HepG2 (cell line): ENCODE measurements around the gene ELL3. TPM values are rescaled to one million over a fixed set of nuclear protein-coding genes. Genes with fewer than 3 reads are reported as not detected.
A peak's percentile ranks its signal among the peaks of the same experiment; 100 is the strongest.

ENCODE experiments used
- ARNT2 ChIP-seq: sonication (generic); formaldehyde crosslinking; IDR thresholded peaks from 2 replicates; pipeline ENCODE4 v1.8.0; 2022; ENCODE audit warnings: mild to moderate bottlenecking, low read depth, missing genetic modification reagents, moderate library complexity
- CBX1 ChIP-seq: IDR thresholded peaks from one replicate; pipeline ENCODE4 v1.6.1; 2016; ENCODE audit warnings: antibody characterized with exemption, low read depth
- HMG20B ChIP-seq: conservative IDR thresholded peaks from 2 replicates; pipeline ENCODE4 v1.6.1; 2016; ENCODE audit warnings: missing genetic modification reagents, missing compliant biosample characterization
- IKZF5 ChIP-seq: IDR thresholded peaks from 2 replicates; pipeline ENCODE4 v1.6.1; 2018; ENCODE audit warnings: missing genetic modification reagents, mild to moderate bottlenecking, missing compliant biosample characterization
- IRF2 ChIP-seq: IDR thresholded peaks from 2 replicates; pipeline ENCODE4 v1.6.1; 2018; ENCODE audit warnings: missing genetic modification reagents, missing compliant biosample characterization
- MEIS2 ChIP-seq: sonication (generic); formaldehyde crosslinking; IDR thresholded peaks from 2 replicates; pipeline ENCODE4 v1.9.0; 2021; ENCODE audit warnings: mild to moderate bottlenecking, missing genetic modification reagents
- PPARG ChIP-seq: conservative IDR thresholded peaks from 2 replicates; pipeline ENCODE4 v1.6.1; 2016; ENCODE audit warnings: missing biosample characterization, missing genetic modification reagents
- RFX3 ChIP-seq: IDR thresholded peaks from 2 replicates; pipeline ENCODE4 v1.6.1; 2016; ENCODE audit warnings: missing biosample characterization, missing genetic modification reagents
- SAP130 ChIP-seq: IDR thresholded peaks from 2 replicates; pipeline ENCODE4 v1.6.1; 2016; ENCODE audit warnings: low read depth
- TFE3 ChIP-seq: IDR thresholded peaks from 2 replicates; pipeline ENCODE4 v1.6.1; 2016
- TMF1 ChIP-seq: sonication (generic); formaldehyde crosslinking; IDR thresholded peaks from 2 replicates; pipeline ENCODE4 v1.8.1; 2022; ENCODE audit warnings: low read depth, missing genetic modification reagents
- ZBTB20 ChIP-seq: sonication (generic); formaldehyde crosslinking; IDR thresholded peaks from 2 replicates; pipeline ENCODE4 v1.8.1; 2023; ENCODE audit warnings: missing genetic modification reagents, low read depth, mild to moderate bottlenecking, borderline replicate concordance
- ZNF101 ChIP-seq: sonication (generic); formaldehyde crosslinking; IDR thresholded peaks from 2 replicates; pipeline ENCODE4 v1.4.0; 2020; ENCODE audit warnings: mild to moderate bottlenecking, low read depth, missing genetic modification reagents, borderline replicate concordance
- ZNF3 ChIP-seq: IDR thresholded peaks from 2 replicates; pipeline ENCODE4 v1.7.0; 2017; ENCODE audit warnings: inconsistent platforms
- ZNF343 ChIP-seq: sonication (generic); formaldehyde crosslinking; IDR thresholded peaks from 2 replicates; pipeline ENCODE4 v1.4.0; 2020; ENCODE audit warnings: mild to moderate bottlenecking, missing genetic modification reagents
- ZNF446 ChIP-seq: sonication (generic); formaldehyde crosslinking; IDR thresholded peaks from 2 replicates; pipeline ENCODE4 v1.5.0; 2020; ENCODE audit warnings: mild to moderate bottlenecking, missing genetic modification reagents
- ZNF556 ChIP-seq: sonication (generic); formaldehyde crosslinking; IDR thresholded peaks from 2 replicates; pipeline ENCODE4 v1.4.0; 2020; ENCODE audit warnings: mild to moderate bottlenecking, missing genetic modification reagents, borderline replicate concordance
- ZNF670 ChIP-seq: sonication (generic); formaldehyde crosslinking; IDR thresholded peaks from 2 replicates; pipeline ENCODE4 v1.8.0; 2022; ENCODE audit warnings: mild to moderate bottlenecking, missing genetic modification reagents, borderline replicate concordance
- ZNF790 ChIP-seq: sonication (generic); formaldehyde crosslinking; IDR thresholded peaks from 2 replicates; pipeline ENCODE4 v1.8.0; 2022; ENCODE audit warnings: missing genetic modification reagents, mild to moderate bottlenecking, borderline replicate concordance
- polyA plus RNA-seq, 8 experiments: library from polyadenylated mRNA; depleted of rRNA in 3 of 8; stranded (reverse) in 7 of 8; unstranded in 1 of 8; fragments of >200 nt; fragmentation: Illumina TruSeq in 4 of 8; extraction: Trizol in 4 of 8; gene quantifications; 2 replicates each; pipeline versions ENCODE4 v1.2.1 to v1.2.3, GENCODE V29; 2011 to 2016; ENCODE audit warnings: low read depth in 4 of 8, missing spikeins in 1 of 8, mixed read lengths in 1 of 8; ENCODE audit not compliant: insufficient read depth in 1 of 8
- total RNA-seq, 5 experiments: library from RNA; depleted of rRNA; stranded (reverse); fragments of >200 nt; fragmentation: Illumina TruSeq; extraction: Trizol; gene quantifications; 2 replicates each; pipeline ENCODE4 v1.2.3, GENCODE V29; 2016; ENCODE audit warnings: low read depth in 1 of 5
- TF ChIP-seq, protein P1 (sequence below): sonication (generic); formaldehyde crosslinking; IDR thresholded peaks from 2 replicates; pipeline ENCODE4 v1.4.0; 2020; ENCODE audit warnings: missing genetic modification reagents
- TF ChIP-seq, protein P2 (sequence below): IDR thresholded peaks from 2 replicates; pipeline ENCODE4 v1.6.1; 2016; ENCODE audit warnings: control low read depth
- TF ChIP-seq, protein P3 (sequence below): sonication (generic); formaldehyde crosslinking; IDR thresholded peaks from 2 replicates; pipeline ENCODE4 v1.4.0; 2020; ENCODE audit warnings: missing genetic modification reagents

The ELL3 gene
- total and polyA plus RNA-seq, 2 of the 13 experiments (the other 11 are each of a cell fraction or from before 2014, with no cell fraction given), result 6.1 to 8.8 TPM

DNA sequence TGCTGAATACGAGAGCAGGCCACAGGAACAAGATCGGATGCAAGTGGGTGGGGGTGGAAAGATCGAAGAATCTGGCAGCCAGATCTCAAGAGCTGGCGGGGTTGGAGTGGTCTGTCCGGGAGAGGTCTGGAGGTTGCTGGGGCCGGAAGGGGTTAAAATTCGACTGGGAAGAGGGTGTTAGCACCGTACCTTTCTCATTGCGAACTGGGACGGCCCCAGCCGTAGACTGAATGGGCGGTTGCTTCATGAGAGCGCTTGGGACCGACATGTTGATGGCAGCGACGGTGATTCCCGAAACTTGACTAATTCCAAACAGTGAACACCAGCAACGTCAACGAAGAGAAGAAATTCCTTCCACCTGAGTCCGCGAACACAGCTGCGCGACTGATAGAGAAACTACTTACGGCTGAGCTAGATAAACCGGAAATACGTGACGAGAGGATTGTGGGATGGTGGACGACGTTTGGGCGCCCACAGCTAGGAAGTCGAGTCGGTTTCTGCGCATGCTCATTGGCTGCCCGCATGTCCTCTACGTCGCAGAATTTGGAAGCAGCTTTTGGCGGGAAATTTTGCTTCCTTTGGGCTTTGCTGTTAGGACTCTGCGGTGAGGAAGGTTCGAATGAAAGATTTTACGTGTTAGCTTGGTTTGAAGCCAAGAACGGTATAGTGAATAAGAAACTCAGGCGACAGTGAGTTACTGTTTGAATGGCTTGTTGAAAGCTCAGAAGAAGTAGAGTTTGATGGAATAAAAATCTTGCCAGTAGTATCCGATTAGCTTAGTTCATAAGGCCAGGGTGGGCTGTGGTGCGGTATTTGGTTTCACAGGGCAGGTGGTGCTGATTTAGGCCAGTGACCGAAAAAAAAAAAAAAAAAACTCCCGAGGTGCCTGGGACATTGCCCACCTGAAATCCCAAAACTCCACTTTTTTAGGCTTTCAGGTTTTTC is 47.8 kb upstream of the ELL3 start, which contains the start of gene MFAP1 (continued):
- TF ChIP-seq MEIS2 (CRISPR knock-in tag) (no peak), ARNT2 (CRISPR knock-in tag) (peak; percentile 69), ZNF556 (no peak), TFE3 (CRISPR knock-in tag) (no peak), PPARG (no peak), ZBTB20 (peak; percentile 80; the same call in 1 of the 2 replicates), SAP130 (peak; percentile 98), ZNF343 (CRISPR knock-in tag) (no peak), ZNF790 (CRISPR knock-in tag) (no peak), ZNF3 (CRISPR knock-in tag) (no peak), IRF2 (CRISPR knock-in tag) (peak; percentile 81), IKZF5 (CRISPR knock-in tag) (peak; percentile 83; the same call in 1 of the 2 replicates), RFX3 (no peak), ZNF446 (CRISPR knock-in tag) (no peak), ZNF670 (CRISPR knock-in tag) (peak; percentile 52; the same call in 1 of the 2 replicates), TMF1 (CRISPR knock-in tag) (peak; percentile 62; the same call in 1 of the 2 replicates), HMG20B (no peak), CBX1 (no peak), ZNF101 (CRISPR knock-in tag) (no peak)
- TF ChIP-seq, protein P1, sequence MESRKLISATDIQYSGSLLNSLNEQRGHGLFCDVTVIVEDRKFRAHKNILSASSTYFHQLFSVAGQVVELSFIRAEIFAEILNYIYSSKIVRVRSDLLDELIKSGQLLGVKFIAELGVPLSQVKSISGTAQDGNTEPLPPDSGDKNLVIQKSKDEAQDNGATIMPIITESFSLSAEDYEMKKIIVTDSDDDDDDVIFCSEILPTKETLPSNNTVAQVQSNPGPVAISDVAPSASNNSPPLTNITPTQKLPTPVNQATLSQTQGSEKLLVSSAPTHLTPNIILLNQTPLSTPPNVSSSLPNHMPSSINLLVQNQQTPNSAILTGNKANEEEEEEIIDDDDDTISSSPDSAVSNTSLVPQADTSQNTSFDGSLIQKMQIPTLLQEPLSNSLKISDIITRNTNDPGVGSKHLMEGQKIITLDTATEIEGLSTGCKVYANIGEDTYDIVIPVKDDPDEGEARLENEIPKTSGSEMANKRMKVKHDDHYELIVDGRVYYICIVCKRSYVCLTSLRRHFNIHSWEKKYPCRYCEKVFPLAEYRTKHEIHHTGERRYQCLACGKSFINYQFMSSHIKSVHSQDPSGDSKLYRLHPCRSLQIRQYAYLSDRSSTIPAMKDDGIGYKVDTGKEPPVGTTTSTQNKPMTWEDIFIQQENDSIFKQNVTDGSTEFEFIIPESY (CRISPR knock-in tag), result no peak; the same call in 1 of the 2 replicates
- TF ChIP-seq, protein P2, sequence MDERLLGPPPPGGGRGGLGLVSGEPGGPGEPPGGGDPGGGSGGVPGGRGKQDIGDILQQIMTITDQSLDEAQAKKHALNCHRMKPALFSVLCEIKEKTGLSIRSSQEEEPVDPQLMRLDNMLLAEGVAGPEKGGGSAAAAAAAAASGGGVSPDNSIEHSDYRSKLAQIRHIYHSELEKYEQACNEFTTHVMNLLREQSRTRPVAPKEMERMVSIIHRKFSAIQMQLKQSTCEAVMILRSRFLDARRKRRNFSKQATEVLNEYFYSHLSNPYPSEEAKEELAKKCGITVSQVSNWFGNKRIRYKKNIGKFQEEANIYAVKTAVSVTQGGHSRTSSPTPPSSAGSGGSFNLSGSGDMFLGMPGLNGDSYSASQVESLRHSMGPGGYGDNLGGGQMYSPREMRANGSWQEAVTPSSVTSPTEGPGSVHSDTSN (CRISPR knock-in tag), result no peak
- TF ChIP-seq, protein P3, sequence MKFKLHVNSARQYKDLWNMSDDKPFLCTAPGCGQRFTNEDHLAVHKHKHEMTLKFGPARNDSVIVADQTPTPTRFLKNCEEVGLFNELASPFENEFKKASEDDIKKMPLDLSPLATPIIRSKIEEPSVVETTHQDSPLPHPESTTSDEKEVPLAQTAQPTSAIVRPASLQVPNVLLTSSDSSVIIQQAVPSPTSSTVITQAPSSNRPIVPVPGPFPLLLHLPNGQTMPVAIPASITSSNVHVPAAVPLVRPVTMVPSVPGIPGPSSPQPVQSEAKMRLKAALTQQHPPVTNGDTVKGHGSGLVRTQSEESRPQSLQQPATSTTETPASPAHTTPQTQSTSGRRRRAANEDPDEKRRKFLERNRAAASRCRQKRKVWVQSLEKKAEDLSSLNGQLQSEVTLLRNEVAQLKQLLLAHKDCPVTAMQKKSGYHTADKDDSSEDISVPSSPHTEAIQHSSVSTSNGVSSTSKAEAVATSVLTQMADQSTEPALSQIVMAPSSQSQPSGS (CRISPR knock-in tag), result peak; percentile 73
